CD14-positive monocyte (primary cell): ENCODE data around the gene SLC22A23. TPM values are rescaled to one million over a fixed set of nuclear protein-coding genes. Genes with fewer than 3 reads are reported as not detected.

Source experiments
- DNase-seq, 3 donors: peaks; one replicate each; pipeline ENCODE4 v3.0.0-alpha.2; 2011 to 2022
- H2AFZ ChIP-seq: 2 replicates; pipeline ENCODE4 v1.6.0; 2012; ENCODE audit warnings: mild to moderate bottlenecking, low read depth, low read length, inconsistent platforms; ENCODE audit not compliant: insufficient read depth, poor library complexity, severe bottlenecking
- H3K27ac ChIP-seq, 2 donors: 1 replicate in 1 of 2; 2 replicates in 1 of 2; pipeline ENCODE4 v1.5.1; 2012 to 2013; ENCODE audit warnings: low read length in 2 of 2, control low read depth in 1 of 2, inconsistent platforms in 1 of 2, low read depth in 1 of 2, mild to moderate bottlenecking in 1 of 2
- H3K27me3 ChIP-seq, 2 donors: one replicate each; pipeline versions ENCODE4 v1.6.0 to v1.6.1; 2011 to 2013; ENCODE audit warnings: low read length in 2 of 2; ENCODE audit not compliant: control insufficient read depth in 2 of 2, insufficient read depth in 2 of 2
- H3K36me3 ChIP-seq, 2 donors: replicated peaks in 1 of 2; 1 replicate in 1 of 2; 2 replicates in 1 of 2; pipeline versions ENCODE4 v1.5.1 to v1.6.1; 2012 to 2013; ENCODE audit warnings: low read length in 2 of 2, control low read depth in 1 of 2, inconsistent platforms in 1 of 2, mild to moderate bottlenecking in 1 of 2; ENCODE audit not compliant: insufficient read depth in 2 of 2, control insufficient read depth in 1 of 2
- H3K4me1 ChIP-seq, 2 donors: 1 replicate in 1 of 2; 2 replicates in 1 of 2; pipeline versions ENCODE4 v1.5.1 to v1.6.1; 2012 to 2013; ENCODE audit warnings: low read length in 2 of 2, control low read depth in 1 of 2, inconsistent platforms in 1 of 2, mild to moderate bottlenecking in 1 of 2, moderate library complexity in 1 of 2; ENCODE audit not compliant: insufficient read depth in 2 of 2, control insufficient read depth in 1 of 2
- H3K4me2 ChIP-seq: replicated peaks from 2 replicates; pipeline ENCODE3; 2012; ENCODE audit warnings: low read length, moderate library complexity, mild to moderate bottlenecking; ENCODE audit not compliant: poor library complexity, severe bottlenecking; ENCODE audit errors: extremely low read depth
- H3K4me3 ChIP-seq, 3 experiments: fragments of 200-600 bp in 1 of 3; sonication (generic) in 1 of 3; replicated peaks in 1 of 3; 1 replicate in 2 of 3; 2 replicates in 1 of 3; pipeline ENCODE4 v1.5.1; 2011 to 2013; ENCODE audit warnings: low read length in 3 of 3, mild to moderate bottlenecking in 3 of 3, control low read depth in 2 of 3, low read depth in 2 of 3, inconsistent platforms in 1 of 3, moderate library complexity in 1 of 3
- H3K79me2 ChIP-seq: 2 replicates; pipeline ENCODE4 v1.6.0; 2012; ENCODE audit warnings: mild to moderate bottlenecking, control low read depth, inconsistent platforms, low read length, moderate library complexity; ENCODE audit not compliant: insufficient read depth
- H3K9ac ChIP-seq: 2 replicates; pipeline ENCODE4 v1.6.0; 2017; ENCODE audit warnings: low read length, mild to moderate bottlenecking; ENCODE audit not compliant: insufficient read depth, poor library complexity, severe bottlenecking
- H3K9me3 ChIP-seq, 2 donors: replicated peaks in 1 of 2; 1 replicate in 1 of 2; 2 replicates in 1 of 2; pipeline versions ENCODE4 v1.5.1 to v1.6.1; 2012 to 2013; ENCODE audit warnings: low read length in 2 of 2, control low read depth in 1 of 2; ENCODE audit not compliant: control insufficient read depth in 1 of 2, insufficient read depth in 1 of 2
- H4K20me1 ChIP-seq: 2 replicates; pipeline ENCODE4 v1.6.0; 2012; ENCODE audit warnings: mild to moderate bottlenecking, low read length, control low read depth, moderate library complexity; ENCODE audit not compliant: insufficient read depth
- H3K27ac Mint-ChIP-seq, 7 donors: one replicate each; pipeline ENCODE4 v1.8.0; 2020; ENCODE audit warnings: mild to moderate bottlenecking in 7 of 7, mixed read lengths in 7 of 7, moderate library complexity in 6 of 7, inconsistent platforms in 2 of 7
- H3K27me3 Mint-ChIP-seq, 3 donors: one replicate each; pipeline ENCODE4 v1.8.0; 2021 to 2022; ENCODE audit warnings: low read depth in 3 of 3, mild to moderate bottlenecking in 3 of 3, mixed read lengths in 3 of 3, moderate library complexity in 3 of 3, inconsistent platforms in 1 of 3
- H3K36me3 Mint-ChIP-seq, 2 donors: one replicate each; pipeline ENCODE4 v1.8.0; 2020; ENCODE audit warnings: mixed read lengths in 2 of 2, inconsistent platforms in 1 of 2, mild to moderate bottlenecking in 1 of 2
- H3K4me1 Mint-ChIP-seq: one replicate; pipeline ENCODE4 v1.8.0; 2020; ENCODE audit warnings: mild to moderate bottlenecking, mixed read lengths
- H3K4me3 Mint-ChIP-seq, 2 donors: one replicate each; pipeline ENCODE4 v1.8.0; 2020; ENCODE audit warnings: mild to moderate bottlenecking in 2 of 2, mixed read lengths in 2 of 2, moderate library complexity in 1 of 2
- H3K9me3 Mint-ChIP-seq, 7 donors: one replicate each; pipeline ENCODE4 v1.8.0; 2020 to 2022; ENCODE audit warnings: mixed read lengths in 7 of 7, mild to moderate bottlenecking in 6 of 7, moderate library complexity in 6 of 7, inconsistent platforms in 2 of 7
- WGBS: methylation state at CpG from one replicate; pipeline ENCODE4 v1.1.5; 2013; ENCODE audit warnings: missing lambda C conversion rate; ENCODE audit not compliant: insufficient coverage; 5-methylcytosine and 5-hydroxymethylcytosine counted together
- intact Hi-C, 2 donors: fragments of 100-400 bp; cut with micrococcal nuclease; formaldehyde crosslinking; loops; one replicate each; pipeline versions ENCODE4 v1.15.0 to v1.15.1; 2023
- polyA plus RNA-seq, 3 donors: library from polyadenylated mRNA; depleted of rRNA in 1 of 3; unstranded in 2 of 3; stranded (reverse) in 1 of 3; fragments of 300-500 nt in 2 of 3; fragments of >200 nt in 1 of 3; fragmentation: Illumina TruSeq in 2 of 3; gene quantifications; 1 replicate in 2 of 3; 2 replicates in 1 of 3; pipeline ENCODE4 v1.2.3, GENCODE V29; 2012 to 2021
- TF ChIP-seq, protein P1 (sequence below): fragments of 200-600 bp; IDR thresholded peaks from one replicate; pipeline ENCODE4 v1.8.0; 2022; ENCODE audit warnings: antibody characterized with exemption, mild to moderate bottlenecking

Gene SLC22A23
- polyA plus RNA-seq, 3 donors, result 0.08 TPM; not detected in 2

DNA sequence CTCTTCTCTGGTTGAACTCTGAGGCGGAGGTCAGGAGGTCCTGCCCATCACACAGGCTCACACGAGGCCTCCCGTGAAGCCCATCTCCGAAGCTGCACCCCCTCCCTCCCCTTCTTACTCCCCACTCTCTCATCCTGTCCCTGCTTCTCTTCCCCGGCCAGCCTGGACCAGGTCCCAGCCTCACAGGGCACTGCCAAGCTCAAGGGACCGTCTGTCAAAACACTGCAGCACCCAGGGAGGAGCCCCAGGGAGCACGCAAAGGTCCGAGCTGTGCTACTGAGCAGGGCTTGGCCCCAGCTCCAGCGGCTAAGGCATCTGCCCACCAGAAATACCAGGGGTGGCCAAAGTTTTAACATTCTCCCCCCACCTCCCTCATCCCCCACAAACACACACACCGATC, 128.1 kb downstream of the SLC22A23 start:
- H4K20me1 ChIP-seq, result no peaks in the 10 kb centered on the region
- 91% methylated on average over 8 of the region's 10 CpGs for WGBS
- H3K4me3 ChIP-seq, result no peak overlapping the region
- no peaks in the 10 kb centered on the region for H3K9me3 ChIP-seq
- no peak for DNase-seq
- no peak overlapping the region for H3K27ac ChIP-seq
- no peak overlapping the region for H3K27ac Mint-ChIP-seq
- no peaks in the 10 kb centered on the region for H3K27me3 ChIP-seq
- no peak overlapping the region for H2AFZ ChIP-seq
- H3K79me2 ChIP-seq, result no peaks in the 10 kb centered on the region
- TF ChIP-seq, protein P1, sequence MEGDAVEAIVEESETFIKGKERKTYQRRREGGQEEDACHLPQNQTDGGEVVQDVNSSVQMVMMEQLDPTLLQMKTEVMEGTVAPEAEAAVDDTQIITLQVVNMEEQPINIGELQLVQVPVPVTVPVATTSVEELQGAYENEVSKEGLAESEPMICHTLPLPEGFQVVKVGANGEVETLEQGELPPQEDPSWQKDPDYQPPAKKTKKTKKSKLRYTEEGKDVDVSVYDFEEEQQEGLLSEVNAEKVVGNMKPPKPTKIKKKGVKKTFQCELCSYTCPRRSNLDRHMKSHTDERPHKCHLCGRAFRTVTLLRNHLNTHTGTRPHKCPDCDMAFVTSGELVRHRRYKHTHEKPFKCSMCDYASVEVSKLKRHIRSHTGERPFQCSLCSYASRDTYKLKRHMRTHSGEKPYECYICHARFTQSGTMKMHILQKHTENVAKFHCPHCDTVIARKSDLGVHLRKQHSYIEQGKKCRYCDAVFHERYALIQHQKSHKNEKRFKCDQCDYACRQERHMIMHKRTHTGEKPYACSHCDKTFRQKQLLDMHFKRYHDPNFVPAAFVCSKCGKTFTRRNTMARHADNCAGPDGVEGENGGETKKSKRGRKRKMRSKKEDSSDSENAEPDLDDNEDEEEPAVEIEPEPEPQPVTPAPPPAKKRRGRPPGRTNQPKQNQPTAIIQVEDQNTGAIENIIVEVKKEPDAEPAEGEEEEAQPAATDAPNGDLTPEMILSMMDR, result no peak
- peaks cover 5% of the 10 kb centered on the region for H3K4me1 Mint-ChIP-seq
- intact Hi-C loops, result no loop called here
- H3K36me3 ChIP-seq, result no peaks in the 10 kb centered on the region
- H3K27me3 Mint-ChIP-seq, result peaks cover 8 to 11% (median 10%) of the 10 kb centered on the region in 3 donors
- no peak overlapping the region for H3K4me2 ChIP-seq
- no peak overlapping the region for H3K4me3 Mint-ChIP-seq
- no peaks in the 10 kb centered on the region for H3K4me1 ChIP-seq
- no peak overlapping the region for H3K9ac ChIP-seq
- no peaks in the 10 kb centered on the region for H3K36me3 Mint-ChIP-seq
- no peaks in the 10 kb centered on the region for H3K9me3 Mint-ChIP-seq

DNA sequence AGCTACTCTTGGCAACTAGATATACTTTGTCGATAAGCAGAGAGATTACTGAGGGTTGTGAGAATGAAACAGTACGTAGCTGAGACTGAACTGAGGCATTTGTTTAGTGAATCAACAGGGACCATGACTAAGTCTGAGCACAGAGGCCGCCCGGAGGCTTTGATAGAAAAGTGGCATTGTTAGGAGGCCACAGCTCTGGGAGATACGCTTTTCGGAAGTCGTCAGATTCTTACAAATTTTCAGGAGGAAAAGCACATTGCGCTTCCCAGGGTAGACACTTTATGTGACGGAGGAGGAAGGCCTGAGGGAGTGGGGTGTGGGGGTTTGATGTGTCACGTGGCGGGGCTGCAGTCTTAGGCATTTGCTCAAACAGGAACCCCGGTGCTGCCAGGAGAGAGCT, 128.7 kb downstream of the SLC22A23 start:
- Histone ChIP-seq H3K4me2 (no peak overlapping the region), H3K9me3 (no peaks in the 10 kb centered on the region), H3K4me1 (no peaks in the 10 kb centered on the region), H4K20me1 (no peaks in the 10 kb centered on the region), H3K36me3 (no peaks in the 10 kb centered on the region), H3K79me2 (no peaks in the 10 kb centered on the region), H3K27ac (no peak overlapping the region), H3K9ac (no peak overlapping the region), H2AFZ (no peak overlapping the region), H3K27me3 (no peaks in the 10 kb centered on the region), H3K4me3 (no peak overlapping the region)
- intact Hi-C loops, result no loop called here
- Mint-ChIP-seq H3K4me1 (peaks cover 5% of the 10 kb centered on the region), H3K36me3 (no peaks in the 10 kb centered on the region), H3K27ac (no peak overlapping the region), H3K27me3 (peaks cover 4 to 7% (median 5%) of the 10 kb centered on the region in 3 donors), H3K4me3 (no peak overlapping the region), H3K9me3 (no peaks in the 10 kb centered on the region)
- 94% methylated on average over 12 of the region's 12 CpGs for WGBS
- TF ChIP-seq, protein P1, result no peak
- DNase-seq, result no peak
